Measurements from ENCODE around the gene NOTUM. TPM values are rescaled to one million over a fixed set of nuclear protein-coding genes. Genes with fewer than 3 reads are reported as not detected.
"Not testable (repeated sequence)": the region's sequence is repeated elsewhere in the genome, so short reads cannot be mapped to it uniquely, and the experiment has no call there.

The NOTUM gene
- total and polyA plus RNA-seq, 8 donors, result 0.37 to 3.8 (median 0.58) TPM; not detected in 3

GRCh38 chr17:81984773-81985410, 23.9 kb upstream of the NOTUM start:
- no peak overlapping the region for H3K27ac ChIP-seq
- WGBS, 5 donors, result 80 to 91% (median 88%) methylated on average over 17 to 21 of the region's 21 CpGs
- no peak overlapping the region for H3K4me3 ChIP-seq
- H3K36me3 ChIP-seq, result peaks cover 12 to 88% (median 74%) of the 10 kb centered on the region in 4 donors
- H3K9me3 ChIP-seq, result no peaks in the 10 kb centered on the region
- H3K27me3 ChIP-seq, result no peaks in the 10 kb centered on the region
- DNase-seq, result no peak
- intact Hi-C loops (cut with DNase I; ENCODE audit: low total_unique reads), result no loop called here
- TF ChIP-seq POLR2A (IDR thresholded peaks at IDR 0.05) (no peak), POLR2AphosphoS5 (IDR thresholded peaks at IDR 0.05) (no peak), CTCF (IDR thresholded peaks at IDR 0.05) (no peak), EP300 (IDR thresholded peaks at IDR 0.05) (no peak)
- peaks cover 0 to 20% (median 13%) of the 10 kb centered on the region in 4 donors for H3K4me1 ChIP-seq

- no peak overlapping the region for H3K4me3 ChIP-seq
- no peaks in the 10 kb centered on the region for H3K9me3 ChIP-seq
- H3K36me3 ChIP-seq, result peaks cover 12 to 89% (median 72%) of the 10 kb centered on the region in 4 donors
- WGBS, 5 donors, result 92 to 97% (median 95%) methylated on average over 26 of the region's 26 CpGs
- H3K4me1 ChIP-seq, result peaks cover under 1 to 31% (median 21%) of the 10 kb centered on the region in 4 donors
- no peak for TF ChIP-seq POLR2AphosphoS5 (IDR thresholded peaks at IDR 0.05)
- TF ChIP-seq CTCF (IDR thresholded peaks at IDR 0.05), result no peak
- no peak for TF ChIP-seq POLR2A (IDR thresholded peaks at IDR 0.05)
- no peak for TF ChIP-seq EP300 (IDR thresholded peaks at IDR 0.05)
- no peak for DNase-seq
- H3K27me3 ChIP-seq, result no peaks in the 10 kb centered on the region
- intact Hi-C loops (cut with DNase I; ENCODE audit: low total_unique reads), result no loop called here
- H3K27ac ChIP-seq, result no peak overlapping the region
Observed at GRCh38 chr17:81983639-81984373, 22.8 kb upstream of the NOTUM start.

- H3K9me3 ChIP-seq, result no peaks in the 10 kb centered on the region
- WGBS, 5 donors, result 92 to 95% (median 93%) methylated on average over 20 to 35 of the region's 35 CpGs
- no peak overlapping the region for H3K4me3 ChIP-seq
- intact Hi-C loops (cut with DNase I; ENCODE audit: low total_unique reads), result no loop called here
- no peak overlapping the region for H3K27ac ChIP-seq
- H3K36me3 ChIP-seq, result peaks cover 12 to 82% (median 70%) of the 10 kb centered on the region in 4 donors
- H3K27me3 ChIP-seq, result no peaks in the 10 kb centered on the region
- TF ChIP-seq CTCF (IDR thresholded peaks at IDR 0.05) (no peak), POLR2A (IDR thresholded peaks at IDR 0.05) (no peak), POLR2AphosphoS5 (IDR thresholded peaks at IDR 0.05) (no peak), EP300 (IDR thresholded peaks at IDR 0.05) (no peak)
- DNase-seq, result no peak
- H3K4me1 ChIP-seq, result peaks cover 7 to 38% (median 27%) of the 10 kb centered on the region in 4 donors
Observed at GRCh38 chr17:81983011-81983638, 22.1 kb upstream of the NOTUM start.

GRCh38 chr17:81981511-81981910, 20.5 kb upstream of the NOTUM start:
- H3K9me3 ChIP-seq; H3K27ac ChIP-seq; H3K4me3 ChIP-seq; H3K27me3 ChIP-seq; intact Hi-C loops (cut with DNase I; ENCODE audit: low total_unique reads); DNase-seq: not testable (repeated sequence)
- WGBS, 5 donors, result 92 to 96% (median 94%) methylated on average over 12 of the region's 12 CpGs
- Histone ChIP-seq H3K4me1 (peaks cover 8 to 46% (median 37%) of the 10 kb centered on the region in 4 donors), H3K36me3 (peaks cover 12 to 69% (median 57%) of the 10 kb centered on the region in 4 donors)
